GM23338 (cell line): ENCODE measurements around the gene TNF. TPM values are rescaled to one million over a fixed set of nuclear protein-coding genes. Genes with fewer than 3 reads are reported as not detected.

Experiments used
- ATAC-seq: fragments of 200-7000 bp; cut with Tn5 transposase; 3 replicates; pipeline ENCODE4 v1.9.1; 2020
- DNase-seq: peaks from one replicate; pipeline ENCODE4 v3.0.0-alpha.2; 2015; ENCODE audit warnings: low spot score
- H2AFZ ChIP-seq: fragments of 200-600 bp; sonication (generic); 2 replicates; pipeline ENCODE4 v1.8.0; 2016; ENCODE audit warnings: antibody characterized with exemption, mild to moderate bottlenecking, moderate library complexity
- H3F3A ChIP-seq: fragments of 200-600 bp; sonication (generic); replicated peaks from 2 replicates; pipeline ENCODE4 v1.8.0; 2017; ENCODE audit warnings: antibody characterized with exemption, mixed run types, low read depth
- H3K27ac ChIP-seq: fragments of 200-600 bp; sonication (generic); 2 replicates; pipeline ENCODE4 v1.6.1; 2016; ENCODE audit warnings: low read depth
- H3K27me3 ChIP-seq: fragments of 200-600 bp; sonication (generic); 2 replicates; pipeline ENCODE4 v1.8.0; 2016; ENCODE audit warnings: mild to moderate bottlenecking, mixed run types, moderate library complexity; ENCODE audit not compliant: insufficient read depth
- H3K36me3 ChIP-seq: fragments of 200-600 bp; sonication (generic); 2 replicates; pipeline ENCODE4 v1.8.0; 2016; ENCODE audit warnings: mild to moderate bottlenecking; ENCODE audit not compliant: insufficient read depth
- H3K4me1 ChIP-seq: fragments of 200-600 bp; sonication (generic); 2 replicates; pipeline ENCODE4 v1.8.0; 2016; ENCODE audit warnings: mild to moderate bottlenecking, moderate library complexity; ENCODE audit not compliant: insufficient read depth
- H3K4me2 ChIP-seq: fragments of 200-600 bp; sonication (generic); 2 replicates; pipeline ENCODE4 v1.7.1; 2017; ENCODE audit warnings: mixed run types
- H3K4me3 ChIP-seq: fragments of 200-600 bp; sonication (generic); 2 replicates; pipeline ENCODE4 v1.6.1; 2016; ENCODE audit warnings: mixed run types
- H3K79me2 ChIP-seq: fragments of 200-600 bp; sonication (generic); replicated peaks from 2 replicates; pipeline ENCODE4 v1.8.0; 2017; ENCODE audit warnings: mild to moderate bottlenecking; ENCODE audit not compliant: insufficient read depth
- H3K9me2 ChIP-seq: fragments of 200-600 bp; sonication (generic); 2 replicates; pipeline ENCODE4 v1.8.0; 2017; ENCODE audit not compliant: insufficient read depth
- H4K20me1 ChIP-seq: fragments of 200-600 bp; sonication (generic); replicated peaks from 2 replicates; pipeline ENCODE4 v1.8.0; 2017; ENCODE audit warnings: mild to moderate bottlenecking; ENCODE audit not compliant: insufficient read depth
- H3K27ac Mint-ChIP-seq: 2 replicates; pipeline ENCODE4 v1.8.0; 2020; ENCODE audit warnings: inconsistent platforms, mild to moderate bottlenecking, moderate library complexity, mixed read lengths
- H3K27me3 Mint-ChIP-seq: 3 replicates; pipeline ENCODE4 v1.8.0; 2022; ENCODE audit warnings: low read depth, mild to moderate bottlenecking, moderate library complexity, mixed read lengths, inconsistent platforms; ENCODE audit not compliant: insufficient read depth, poor library complexity
- H3K36me3 Mint-ChIP-seq: 3 replicates; pipeline ENCODE4 v1.8.0; 2021; ENCODE audit warnings: low read depth, mild to moderate bottlenecking, inconsistent platforms, moderate library complexity, mixed read lengths
- H3K4me1 Mint-ChIP-seq: 3 replicates; pipeline ENCODE4 v1.8.0; 2020; ENCODE audit warnings: mild to moderate bottlenecking, inconsistent platforms, mixed read lengths
- H3K4me3 Mint-ChIP-seq: 3 replicates; pipeline ENCODE4 v1.8.0; 2021; ENCODE audit warnings: moderate library complexity, mild to moderate bottlenecking, inconsistent platforms, mixed read lengths
- H3K9me3 Mint-ChIP-seq: 3 replicates; pipeline ENCODE4 v1.8.0; 2020; ENCODE audit warnings: moderate library complexity, mild to moderate bottlenecking, inconsistent platforms, mixed read lengths
- CREB1 ChIP-seq: fragments of 250-450 bp; sonication (Bioruptor Pico); IDR thresholded peaks from 2 replicates; pipeline ENCODE4 v1.5.0; 2020; ENCODE audit warnings: low read depth, mild to moderate bottlenecking, moderate library complexity
- CTCF ChIP-seq, 2 experiments: fragments of 200-600 bp in 1 of 2; sonication (generic) in 1 of 2; conservative IDR thresholded peaks; 2 replicates each; pipeline versions ENCODE4 v1.5.1 to v1.6.1; 2016 to 2017; ENCODE audit warnings: antibody characterized with exemption in 2 of 2, low read depth in 2 of 2, mild to moderate bottlenecking in 2 of 2, moderate library complexity in 1 of 2
- ETS1 ChIP-seq: IDR thresholded peaks from 2 replicates; pipeline ENCODE4 v1.6.1; 2016; ENCODE audit warnings: antibody characterized with exemption
- EZH2 ChIP-seq: fragments of 200-600 bp; sonication (generic); IDR thresholded peaks from one replicate; pipeline ENCODE4 v1.8.0; 2017; ENCODE audit warnings: antibody characterized with exemption, mild to moderate bottlenecking, low read depth; ENCODE audit not compliant: unreplicated experiment
- EZH2phosphoT487 ChIP-seq: fragments of 200-600 bp; sonication (generic); IDR thresholded peaks from one replicate; pipeline ENCODE4 v1.8.1; 2018; ENCODE audit warnings: antibody characterized with exemption; ENCODE audit not compliant: unreplicated experiment
- JUNB ChIP-seq: IDR thresholded peaks from one replicate; pipeline ENCODE4 v1.6.1; 2016; ENCODE audit warnings: antibody characterized with exemption; ENCODE audit not compliant: unreplicated experiment
- NANOG ChIP-seq: IDR thresholded peaks from 2 replicates; pipeline ENCODE4 v1.6.1; 2016; ENCODE audit warnings: antibody characterized with exemption, borderline replicate concordance
- POLR2AphosphoS5 ChIP-seq: IDR thresholded peaks from 2 replicates; pipeline ENCODE4 v1.6.1; 2016; ENCODE audit warnings: antibody characterized with exemption, low read depth
- STAT1 ChIP-seq: IDR thresholded peaks from one replicate; pipeline ENCODE4 v1.6.1; 2016; ENCODE audit warnings: antibody characterized with exemption; ENCODE audit not compliant: unreplicated experiment
- ZNF114 ChIP-seq: fragments of 250-450 bp; sonication (Bioruptor Pico); IDR thresholded peaks from 2 replicates; pipeline ENCODE4 v1.5.0; 2020; ENCODE audit warnings: mild to moderate bottlenecking, moderate library complexity
- ZNF331 ChIP-seq: fragments of 250-450 bp; sonication (Bioruptor Pico); IDR thresholded peaks from 2 replicates; pipeline ENCODE4 v1.5.0; 2020; ENCODE audit warnings: low read depth, mild to moderate bottlenecking, moderate library complexity
- ZNF462 ChIP-seq: fragments of 250-450 bp; sonication (Bioruptor Pico); IDR thresholded peaks from 2 replicates; pipeline ENCODE4 v1.5.0; 2020; ENCODE audit warnings: mild to moderate bottlenecking, moderate library complexity
- polyA plus RNA-seq: library from polyadenylated mRNA; unstranded; fragments of >200 nt; fragmentation: Nextera tagmentation; extraction: Ambion mirVana; gene quantifications from 2 replicates; pipeline ENCODE4 v1.2.1, GENCODE V29; 2016
- total RNA-seq: library from RNA; depleted of rRNA; stranded (reverse); fragments of >200 nt; shearing (Covaris generic); gene quantifications from 2 replicates; pipeline ENCODE4 v1.2.3, GENCODE V29; 2014
- TF ChIP-seq, protein P1 (sequence below): IDR thresholded peaks from one replicate; pipeline ENCODE4 v1.6.1; 2018; ENCODE audit warnings: antibody characterized with exemption; ENCODE audit not compliant: unreplicated experiment

TNF gene
- total and polyA plus RNA-seq, 2 experiments from 2014 or later, result 0.11 TPM; not detected in 1

DNA sequence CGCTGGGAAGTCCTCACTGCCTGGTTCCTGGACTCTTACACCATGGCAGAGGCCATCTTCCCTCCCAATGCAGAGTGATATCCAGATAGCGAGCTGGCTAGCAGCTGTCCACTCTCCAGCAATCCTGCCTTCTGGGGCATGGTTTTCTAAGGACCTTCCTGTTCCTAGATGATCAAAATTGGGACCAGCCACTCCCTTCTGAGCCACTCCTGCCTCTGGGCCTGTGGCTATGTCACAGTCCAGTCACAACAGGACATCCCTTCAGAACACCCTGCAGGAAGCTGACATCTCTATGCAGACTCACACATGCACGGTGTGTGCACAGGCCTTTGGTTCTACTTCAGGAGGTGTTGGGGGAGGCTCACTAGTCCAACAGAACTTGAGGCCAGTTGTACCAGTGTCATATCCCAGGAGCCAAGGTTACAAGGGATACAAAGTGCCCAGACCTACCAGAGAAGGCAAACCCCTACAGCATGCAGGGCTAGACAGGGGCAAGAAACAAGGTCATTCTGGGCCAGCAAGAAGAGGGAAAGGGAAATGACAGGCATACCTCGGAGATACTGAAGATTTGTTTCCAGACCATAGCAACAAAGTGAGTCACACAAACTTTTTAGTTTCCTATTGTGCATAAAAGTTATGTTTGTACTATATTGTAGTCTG lies 49.3 kb upstream of the TNF start:
- no peak overlapping the region for H3K27ac Mint-ChIP-seq
- Histone ChIP-seq H3K4me2 (no peak overlapping the region), H3K4me3 (no peak overlapping the region), H3K27ac (no peak overlapping the region), H3K27me3 (no peaks in the 10 kb centered on the region), H4K20me1 (peaks cover 8% of the 10 kb centered on the region; the same call in 1 of the 2 replicates), H3K4me1 (peaks cover 4% of the 10 kb centered on the region), H2AFZ (no peak overlapping the region), H3K79me2 (no peaks in the 10 kb centered on the region), H3F3A (peaks cover 20% of the 10 kb centered on the region), H3K9me2 (no peaks in the 10 kb centered on the region), H3K36me3 (peaks cover 15% of the 10 kb centered on the region)
- peaks cover 22% of the 10 kb centered on the region for H3K4me1 Mint-ChIP-seq
- DNase-seq (no peak), ATAC-seq (no peak)
- TF ChIP-seq ZNF462 (CRISPR knock-in tag) (no peak), CREB1 (CRISPR knock-in tag) (no peak), POLR2AphosphoS5 (no peak), ETS1 (no peak), NANOG (no peak), ZNF331 (CRISPR knock-in tag) (no peak), JUNB (no peak), EZH2phosphoT487 (no peak), CTCF (conservative IDR thresholded peaks at IDR 0.05; ENCODE audit: low read depth in 2 of 2) (no peak), EZH2 (no peak), STAT1 (no peak), ZNF114 (CRISPR knock-in tag) (no peak)
- TF ChIP-seq, protein P1, sequence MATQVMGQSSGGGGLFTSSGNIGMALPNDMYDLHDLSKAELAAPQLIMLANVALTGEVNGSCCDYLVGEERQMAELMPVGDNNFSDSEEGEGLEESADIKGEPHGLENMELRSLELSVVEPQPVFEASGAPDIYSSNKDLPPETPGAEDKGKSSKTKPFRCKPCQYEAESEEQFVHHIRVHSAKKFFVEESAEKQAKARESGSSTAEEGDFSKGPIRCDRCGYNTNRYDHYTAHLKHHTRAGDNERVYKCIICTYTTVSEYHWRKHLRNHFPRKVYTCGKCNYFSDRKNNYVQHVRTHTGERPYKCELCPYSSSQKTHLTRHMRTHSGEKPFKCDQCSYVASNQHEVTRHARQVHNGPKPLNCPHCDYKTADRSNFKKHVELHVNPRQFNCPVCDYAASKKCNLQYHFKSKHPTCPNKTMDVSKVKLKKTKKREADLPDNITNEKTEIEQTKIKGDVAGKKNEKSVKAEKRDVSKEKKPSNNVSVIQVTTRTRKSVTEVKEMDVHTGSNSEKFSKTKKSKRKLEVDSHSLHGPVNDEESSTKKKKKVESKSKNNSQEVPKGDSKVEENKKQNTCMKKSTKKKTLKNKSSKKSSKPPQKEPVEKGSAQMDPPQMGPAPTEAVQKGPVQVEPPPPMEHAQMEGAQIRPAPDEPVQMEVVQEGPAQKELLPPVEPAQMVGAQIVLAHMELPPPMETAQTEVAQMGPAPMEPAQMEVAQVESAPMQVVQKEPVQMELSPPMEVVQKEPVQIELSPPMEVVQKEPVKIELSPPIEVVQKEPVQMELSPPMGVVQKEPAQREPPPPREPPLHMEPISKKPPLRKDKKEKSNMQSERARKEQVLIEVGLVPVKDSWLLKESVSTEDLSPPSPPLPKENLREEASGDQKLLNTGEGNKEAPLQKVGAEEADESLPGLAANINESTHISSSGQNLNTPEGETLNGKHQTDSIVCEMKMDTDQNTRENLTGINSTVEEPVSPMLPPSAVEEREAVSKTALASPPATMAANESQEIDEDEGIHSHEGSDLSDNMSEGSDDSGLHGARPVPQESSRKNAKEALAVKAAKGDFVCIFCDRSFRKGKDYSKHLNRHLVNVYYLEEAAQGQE, result no peak
- H3K27me3 Mint-ChIP-seq, result peaks cover 13% of the 10 kb centered on the region
- peaks cover 25% of the 10 kb centered on the region for H3K36me3 Mint-ChIP-seq
- no peak overlapping the region for H3K4me3 Mint-ChIP-seq
- H3K9me3 Mint-ChIP-seq, result no peaks in the 10 kb centered on the region
